ENCODE data around the gene UGT1A3.

The UGT1A3 gene

DNA sequence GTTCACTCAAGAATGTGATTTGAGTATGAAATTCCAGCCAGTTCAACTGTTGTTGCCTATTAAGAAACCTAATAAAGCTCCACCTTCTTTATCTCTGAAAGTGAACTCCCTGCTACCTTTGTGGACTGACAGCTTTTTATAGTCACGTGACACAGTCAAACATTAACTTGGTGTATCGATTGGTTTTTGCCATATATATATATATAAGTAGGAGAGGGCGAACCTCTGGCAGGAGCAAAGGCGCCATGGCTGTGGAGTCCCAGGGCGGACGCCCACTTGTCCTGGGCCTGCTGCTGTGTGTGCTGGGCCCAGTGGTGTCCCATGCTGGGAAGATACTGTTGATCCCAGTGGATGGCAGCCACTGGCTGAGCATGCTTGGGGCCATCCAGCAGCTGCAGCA is 31.2 kb downstream of the UGT1A3 start, which contains the start of gene UGT1A1:
Gene UGT1A1, plus strand, starts transcription at position 228 of the 400 bp plus-strand sequence. Its CDS starts 18 bp downstream, at position 246.
- FAIRE-seq, result no peak

GRCh38 chr2:233761040-233761769 is 32.4 kb downstream of the UGT1A3 start:
- FAIRE-seq, result no peak

- no peak for FAIRE-seq
Measured at GRCh38 chr2:233764264-233764663, 35.4 kb downstream of the UGT1A3 start.

DNA sequence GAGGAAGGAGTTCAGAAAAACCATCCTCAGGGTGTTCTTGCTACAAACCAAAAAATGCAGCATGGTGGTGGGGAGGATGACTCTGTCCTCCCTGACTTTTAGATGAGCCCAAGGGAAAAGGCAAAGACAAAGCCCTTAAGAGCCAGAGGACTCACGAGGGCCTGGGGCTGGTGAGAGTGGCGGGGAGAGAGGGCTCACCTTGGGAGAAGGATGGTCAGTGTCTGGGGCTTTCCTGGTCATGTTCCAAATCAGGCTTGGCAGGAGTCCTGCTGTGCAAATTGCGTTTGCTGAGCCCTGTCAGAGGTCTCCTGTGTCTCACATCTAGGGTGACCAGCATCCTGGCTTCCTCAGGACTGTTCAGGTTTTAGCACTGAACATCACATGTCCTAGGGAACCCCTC is 35.9 kb downstream of the UGT1A3 start:
- FAIRE-seq, result no peak

GRCh38 chr2:233766416-233766815 is 37.6 kb downstream of the UGT1A3 start:
- no peak for FAIRE-seq

DNA sequence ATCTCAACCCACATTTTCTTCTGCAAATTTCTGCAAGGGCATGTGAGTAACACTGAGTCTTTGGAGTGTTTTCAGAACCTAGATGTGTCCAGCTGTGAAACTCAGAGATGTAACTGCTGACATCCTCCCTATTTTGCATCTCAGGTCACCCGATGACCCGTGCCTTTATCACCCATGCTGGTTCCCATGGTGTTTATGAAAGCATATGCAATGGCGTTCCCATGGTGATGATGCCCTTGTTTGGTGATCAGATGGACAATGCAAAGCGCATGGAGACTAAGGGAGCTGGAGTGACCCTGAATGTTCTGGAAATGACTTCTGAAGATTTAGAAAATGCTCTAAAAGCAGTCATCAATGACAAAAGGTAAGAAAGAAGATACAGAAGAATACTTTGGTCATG is 39.2 kb downstream of the UGT1A3 start:
- no peak for FAIRE-seq

- FAIRE-seq, result no peak
Measured at GRCh38 chr2:233769260-233769659, 40.4 kb downstream of the UGT1A3 start.

DNA sequence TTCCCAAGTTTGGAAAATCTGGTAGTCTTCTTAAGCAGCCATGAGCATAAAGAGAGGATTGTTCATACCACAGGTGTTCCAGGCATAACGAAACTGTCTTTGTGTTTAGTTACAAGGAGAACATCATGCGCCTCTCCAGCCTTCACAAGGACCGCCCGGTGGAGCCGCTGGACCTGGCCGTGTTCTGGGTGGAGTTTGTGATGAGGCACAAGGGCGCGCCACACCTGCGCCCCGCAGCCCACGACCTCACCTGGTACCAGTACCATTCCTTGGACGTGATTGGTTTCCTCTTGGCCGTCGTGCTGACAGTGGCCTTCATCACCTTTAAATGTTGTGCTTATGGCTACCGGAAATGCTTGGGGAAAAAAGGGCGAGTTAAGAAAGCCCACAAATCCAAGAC is 43.3 kb downstream of the UGT1A3 start:
- no peak for FAIRE-seq

- no peak for FAIRE-seq
Measured at GRCh38 chr2:233772583-233772982, 43.7 kb downstream of the UGT1A3 start.

DNA sequence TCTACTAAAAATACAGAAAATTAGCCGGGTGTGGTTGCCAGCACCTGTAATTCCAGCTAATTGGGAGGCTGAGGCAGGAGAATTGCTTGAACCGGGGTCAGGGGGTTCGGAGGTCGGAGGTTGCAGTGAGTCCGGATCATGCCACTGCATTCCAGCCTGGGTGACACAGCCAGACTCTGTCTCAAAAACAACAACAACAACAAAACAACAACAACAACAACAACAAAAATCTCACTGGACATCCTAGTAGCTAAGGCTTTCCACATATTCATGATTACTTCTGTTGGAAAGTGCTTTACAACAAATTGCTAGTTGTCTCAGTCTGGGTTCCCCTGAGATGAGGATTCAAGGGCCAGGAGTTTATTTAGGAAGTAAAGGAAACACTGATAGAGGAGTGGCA is 45.0 kb downstream of the UGT1A3 start:
- no peak for FAIRE-seq

- no peak for FAIRE-seq
Measured at GRCh38 chr2:233775414-233775813, 46.6 kb downstream of the UGT1A3 start.

- FAIRE-seq, result no peak
Measured at GRCh38 chr2:233778030-233778429, 49.2 kb downstream of the UGT1A3 start, which contains the start of gene MROH2A. Gene MROH2A, plus strand, starts transcription at chr2:233778330. Its CDS starts 1,029 bp downstream, at chr2:233779359.

DNA sequence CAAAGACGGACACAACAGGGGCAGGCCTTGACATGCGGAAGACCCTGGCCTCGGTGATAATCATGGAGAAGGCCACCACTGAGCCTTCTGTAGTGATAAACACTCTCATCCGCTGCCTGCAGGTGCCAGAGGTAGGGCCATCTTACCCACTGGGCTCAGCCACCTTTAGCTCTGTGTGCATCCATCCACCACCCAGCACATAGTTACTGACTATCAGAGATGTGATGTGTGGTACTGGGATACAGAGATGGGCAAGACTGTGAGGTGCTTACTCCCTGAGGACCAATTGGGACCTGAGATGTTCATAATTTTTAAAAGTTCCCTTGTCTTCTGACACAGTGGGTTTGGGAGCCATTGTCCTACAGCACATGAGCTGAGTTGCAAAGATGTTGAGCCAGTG is 50.9 kb downstream of the UGT1A3 start:
- FAIRE-seq, result no peak

- no peak for FAIRE-seq
Measured at GRCh38 chr2:233780771-233781170, 51.9 kb downstream of the UGT1A3 start.

DNA sequence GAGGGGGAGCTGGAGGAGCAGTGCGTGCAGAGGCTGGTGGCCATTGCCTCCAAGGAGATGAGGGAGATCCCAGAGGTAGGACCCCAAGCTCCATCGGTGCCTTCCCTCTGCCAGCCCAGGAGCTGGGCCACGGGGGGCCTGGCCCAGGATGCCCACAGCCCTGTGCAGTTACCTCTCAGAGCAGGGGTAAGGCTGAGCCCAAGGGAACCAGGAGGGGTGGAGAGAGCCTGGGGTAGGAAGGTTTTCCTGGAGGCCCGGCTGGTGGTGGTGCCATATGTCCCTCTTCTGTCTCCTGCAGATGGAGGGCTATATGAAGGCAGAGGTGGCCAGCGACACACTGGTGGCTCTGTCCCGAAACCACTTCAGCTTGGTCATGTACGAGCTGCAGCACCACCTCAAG is 60.7 kb downstream of the UGT1A3 start:
- FAIRE-seq, result no peak

- FAIRE-seq, result no peak
Measured at GRCh38 chr2:233791151-233791882, 62.5 kb downstream of the UGT1A3 start.

DNA sequence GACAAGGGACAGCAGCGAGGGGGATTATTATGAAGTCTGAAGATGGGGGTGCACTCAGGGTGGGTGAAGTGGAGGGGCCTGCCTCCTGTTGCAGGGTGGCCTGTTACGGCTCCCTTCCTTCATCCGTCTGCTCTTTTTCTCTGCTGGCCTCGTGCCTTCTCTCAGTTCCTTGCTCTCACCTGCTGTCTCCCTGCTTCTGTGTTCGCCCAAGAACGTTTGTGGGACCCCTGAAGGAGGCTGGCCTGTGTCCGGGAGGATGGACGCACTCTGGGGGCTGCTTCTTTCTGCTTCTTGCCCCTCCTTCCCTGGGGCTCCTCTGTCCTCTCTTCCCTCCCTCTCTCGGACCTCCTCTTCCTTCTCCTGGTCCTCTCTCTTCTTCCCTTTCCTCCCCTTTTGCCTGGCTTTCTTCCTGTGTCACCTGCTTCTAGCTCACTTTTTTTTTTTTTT is 63.1 kb downstream of the UGT1A3 start:
- no peak for FAIRE-seq

DNA sequence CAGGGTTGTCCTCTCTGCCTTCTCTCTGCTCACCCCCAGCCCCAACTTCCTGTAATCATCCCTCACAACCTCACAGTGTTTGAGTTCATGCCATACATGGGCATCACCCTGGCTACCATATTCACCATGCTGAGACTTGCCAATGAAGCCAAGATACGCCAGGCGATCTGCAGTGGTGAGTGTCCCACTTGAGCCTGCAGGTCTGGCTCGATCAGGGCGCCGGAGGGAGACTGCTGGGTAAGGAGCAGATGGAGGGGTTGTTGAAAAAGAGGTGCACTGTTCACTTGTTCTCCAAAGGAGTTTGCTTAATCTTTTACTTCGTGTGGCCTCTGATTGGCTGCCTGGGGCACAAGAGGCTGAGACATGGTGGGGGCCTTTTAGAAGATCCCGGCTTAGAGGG is 63.9 kb downstream of the UGT1A3 start:
- no peak for FAIRE-seq

DNA sequence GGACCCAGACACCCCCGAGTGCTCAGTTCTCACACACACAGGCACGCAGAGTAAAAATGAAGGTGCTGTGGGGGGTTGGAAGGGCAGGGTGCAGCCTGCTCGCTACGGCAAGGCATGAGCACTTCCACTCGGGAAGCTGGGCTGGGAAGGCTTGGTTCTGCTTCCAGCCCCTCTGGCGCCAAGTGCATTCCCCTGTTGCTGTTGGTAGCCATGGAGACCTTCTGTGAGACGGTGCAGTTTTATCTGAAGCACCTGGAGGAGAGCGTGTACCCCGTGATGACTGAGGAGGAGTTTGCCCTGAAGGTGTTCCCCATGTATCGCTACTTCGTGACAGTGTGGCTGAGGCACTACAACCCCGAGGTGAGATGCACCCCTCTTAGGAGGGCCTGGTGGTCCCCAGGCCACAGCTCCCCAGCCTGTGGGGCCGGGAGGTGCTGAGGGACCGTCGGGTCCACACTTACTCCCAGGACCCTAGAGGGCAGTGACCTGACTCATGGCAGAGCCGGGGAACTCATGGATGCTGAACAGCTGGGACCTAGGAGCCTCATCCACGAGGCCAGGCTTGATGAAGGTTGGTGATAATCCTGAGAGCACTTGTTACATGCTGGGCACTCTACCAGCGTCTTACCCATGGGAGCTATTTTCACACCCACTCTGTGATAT is 64.8 kb downstream of the UGT1A3 start:
- no peak for FAIRE-seq

- no peak for FAIRE-seq
Measured at GRCh38 chr2:233794128-233794658, 65.4 kb downstream of the UGT1A3 start.

DNA sequence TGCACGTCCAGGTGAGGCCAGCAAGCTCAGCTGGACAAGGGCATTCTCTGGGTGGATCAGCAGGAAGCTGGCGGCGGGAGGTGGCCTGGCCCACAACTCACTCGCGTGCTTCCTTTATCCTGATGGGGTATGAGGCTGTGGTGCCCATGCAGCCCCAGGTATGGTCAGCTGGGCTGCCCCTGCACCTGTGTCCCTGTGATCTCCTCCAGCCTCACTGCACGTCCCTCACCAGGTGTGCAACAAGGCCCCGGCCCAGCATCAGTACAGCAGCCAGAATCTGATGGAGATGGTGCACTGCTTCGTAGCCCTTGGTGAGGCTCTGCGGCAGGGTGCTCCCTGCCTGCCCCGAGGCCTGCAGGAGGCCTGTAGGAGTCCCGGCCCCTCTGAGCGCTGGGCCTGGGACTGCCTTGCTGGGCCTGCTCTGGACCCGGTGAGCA is 66.9 kb downstream of the UGT1A3 start:
- FAIRE-seq, result no peak

- FAIRE-seq, result no peak
Measured at GRCh38 chr2:233796254-233796653, 67.4 kb downstream of the UGT1A3 start.

All from colon (tissue), 2 donors.